ENCODE data around the gene DHX8.

- TF ChIP-seq CTCF (conservative IDR thresholded peaks at IDR 0.05; ENCODE audit: low read depth, low read length) (no peak), EZH2phosphoT487 (IDR thresholded peaks at IDR 0.05; ENCODE audit: borderline replicate concordance, low read length) (no peak)
Measured at GRCh38 chr17:43559161-43559816, 75.5 kb downstream of the DHX8 start.
